NT2/D1 (cell line): Measurements from ENCODE around the gene ANO1.

Source experiments
- DNase-seq: peaks from one replicate; pipeline ENCODE4 v3.0.0-alpha.2; 2011; ENCODE audit warnings: low read depth, low spot score
- H3K27me3 ChIP-seq: 2 replicates; pipeline ENCODE4 v1.6.0; 2011; ENCODE audit warnings: mild to moderate bottlenecking; ENCODE audit not compliant: insufficient read length, insufficient read depth
- H3K36me3 ChIP-seq: 2 replicates; pipeline ENCODE4 v1.6.1; 2011; ENCODE audit warnings: mild to moderate bottlenecking, low read length, mixed read lengths; ENCODE audit not compliant: insufficient read depth, insufficient read length
- H3K4me1 ChIP-seq: 2 replicates; pipeline ENCODE4 v1.5.1; 2011; ENCODE audit not compliant: insufficient read depth, insufficient read length
- H3K4me3 ChIP-seq: 2 replicates; pipeline ENCODE4 v1.5.1; 2011; ENCODE audit warnings: low read depth; ENCODE audit not compliant: insufficient read length
- H3K9ac ChIP-seq: 2 replicates; pipeline ENCODE4 v1.6.0; 2011; ENCODE audit warnings: low read depth; ENCODE audit not compliant: insufficient read length
- H3K9me3 ChIP-seq: 2 replicates; pipeline ENCODE4 v1.5.1; 2011; ENCODE audit warnings: mild to moderate bottlenecking, low read length; ENCODE audit not compliant: insufficient read depth
- SUZ12 ChIP-seq: IDR thresholded peaks from 2 replicates; pipeline ENCODE4 v1.6.1; 2011; ENCODE audit not compliant: insufficient read length, insufficient read depth; ENCODE audit errors: extremely low read depth
- YY1 ChIP-seq: IDR thresholded peaks from 2 replicates; pipeline ENCODE4 v1.6.1; 2011; ENCODE audit not compliant: insufficient read length, insufficient read depth
- ZNF274 ChIP-seq: IDR thresholded peaks from 2 replicates; pipeline ENCODE4 v1.6.1; 2011; ENCODE audit warnings: mild to moderate bottlenecking, low read depth, low read length

The ANO1 gene

DNA sequence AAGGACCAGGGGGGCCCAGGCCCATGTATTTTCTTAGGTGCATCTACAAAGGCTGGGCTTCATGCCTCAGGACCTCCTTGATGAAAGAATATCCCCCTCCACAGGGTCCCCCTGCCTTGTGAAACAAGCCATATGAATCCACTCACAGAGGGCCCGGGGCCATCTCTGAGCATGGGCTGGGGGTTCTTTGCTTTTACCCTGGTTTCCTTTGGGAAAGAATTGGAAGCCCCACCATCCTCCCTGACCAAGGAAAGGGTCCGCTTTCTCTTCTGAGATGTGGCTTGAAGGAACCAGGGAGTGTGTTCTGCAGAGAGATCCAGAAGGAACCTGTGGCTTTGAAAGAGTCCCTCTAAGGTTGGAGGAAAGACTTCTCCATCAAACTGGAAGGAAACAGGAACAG, 9.2 kb upstream of the ANO1 start:
- no peak for TF ChIP-seq ZNF274
- TF ChIP-seq SUZ12, result no peak
- TF ChIP-seq YY1, result no peak
- peaks cover 3% of the 10 kb centered on the region for H3K27me3 ChIP-seq
- no peak for DNase-seq

DNA sequence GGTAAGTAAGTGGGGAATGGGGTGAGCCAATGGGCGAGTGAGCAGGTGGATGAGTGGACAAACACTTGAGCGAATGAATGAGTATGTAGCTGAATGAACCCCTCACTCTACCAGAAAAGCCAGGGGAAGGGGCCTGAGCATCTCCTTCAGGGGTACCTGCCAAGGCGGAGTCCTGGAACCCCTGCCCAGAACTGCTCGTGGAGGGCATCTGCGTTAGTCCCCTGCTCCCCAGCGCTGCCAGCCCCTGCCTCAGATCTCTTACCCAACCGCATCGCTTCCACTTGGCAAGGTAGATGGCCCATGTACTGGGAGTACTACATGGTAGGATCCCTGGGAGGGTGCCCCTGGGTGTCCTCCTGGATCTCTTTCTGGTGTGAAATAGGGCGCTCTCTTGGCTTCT, 7.4 kb upstream of the ANO1 start:
- Histone ChIP-seq H3K36me3 (no peaks in the 10 kb centered on the region), H3K9ac (no peak overlapping the region), H3K4me3 (no peak overlapping the region), H3K9me3 (no peaks in the 10 kb centered on the region), H3K27me3 (peaks cover 15% of the 10 kb centered on the region), H3K4me1 (peaks cover 10% of the 10 kb centered on the region)
- DNase-seq, result no peak
- TF ChIP-seq ZNF274 (no peak), SUZ12 (no peak), YY1 (no peak)

More for the DNA sequence above, 9.2 kb upstream of the ANO1 start:
- H3K4me1 ChIP-seq, result peaks cover 12% of the 10 kb centered on the region
- H3K9me3 ChIP-seq, result no peaks in the 10 kb centered on the region
- no peaks in the 10 kb centered on the region for H3K36me3 ChIP-seq
- no peak overlapping the region for H3K9ac ChIP-seq
- no peak overlapping the region for H3K4me3 ChIP-seq

DNA sequence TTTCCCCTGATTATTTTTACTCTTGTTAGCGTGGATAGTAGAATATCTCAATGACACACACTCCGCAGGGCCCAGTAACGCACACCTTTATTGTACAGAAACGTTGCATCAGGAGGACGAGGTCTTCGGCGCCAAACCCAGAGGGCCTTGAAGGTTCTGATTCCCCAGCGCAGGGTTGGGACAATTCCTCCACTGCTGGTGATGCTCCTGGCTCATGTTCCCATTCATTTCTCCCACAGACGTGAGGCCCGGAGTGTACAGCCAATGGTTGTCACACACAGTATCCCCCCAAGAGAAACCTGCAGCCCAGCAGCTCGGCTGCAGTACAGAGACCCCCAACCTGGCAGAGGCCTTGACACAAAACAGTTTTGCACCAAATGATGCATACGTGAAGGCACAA, 6.1 kb upstream of the ANO1 start:
- peaks cover 28% of the 10 kb centered on the region for H3K27me3 ChIP-seq
- H3K9me3 ChIP-seq, result no peaks in the 10 kb centered on the region
- no peaks in the 10 kb centered on the region for H3K36me3 ChIP-seq
- DNase-seq, result no peak
- H3K4me3 ChIP-seq, result no peak overlapping the region
- TF ChIP-seq SUZ12 (no peak), ZNF274 (no peak), YY1 (no peak)
- peaks cover 7% of the 10 kb centered on the region for H3K4me1 ChIP-seq
- no peak overlapping the region for H3K9ac ChIP-seq

DNA sequence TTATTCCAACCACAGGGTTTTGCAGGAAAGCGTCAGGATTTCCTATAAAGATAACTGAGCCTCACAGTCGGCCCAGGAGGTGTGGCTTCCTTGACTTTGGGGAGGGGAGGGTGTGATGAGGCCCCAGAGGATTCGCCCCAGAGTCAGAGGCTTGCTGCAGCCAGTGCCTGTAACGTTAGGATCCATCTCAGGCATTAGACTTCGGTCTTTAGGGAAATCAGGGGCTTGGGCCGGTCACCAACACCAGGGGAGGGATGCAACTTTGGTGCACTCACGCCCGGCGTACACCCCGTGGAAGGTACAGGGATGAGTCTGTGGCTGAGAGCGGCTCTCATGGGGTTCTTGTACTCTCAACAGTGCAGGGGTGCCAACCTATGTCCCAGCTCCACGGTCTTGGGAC, 5.7 kb upstream of the ANO1 start:
- no peak for TF ChIP-seq YY1
- TF ChIP-seq ZNF274, result no peak
- no peak for TF ChIP-seq SUZ12
- Histone ChIP-seq H3K27me3 (peaks cover 32% of the 10 kb centered on the region), H3K36me3 (no peaks in the 10 kb centered on the region), H3K4me3 (no peak overlapping the region), H3K9ac (no peak overlapping the region), H3K9me3 (no peaks in the 10 kb centered on the region), H3K4me1 (peaks cover 9% of the 10 kb centered on the region)
- DNase-seq, result no peak

DNA sequence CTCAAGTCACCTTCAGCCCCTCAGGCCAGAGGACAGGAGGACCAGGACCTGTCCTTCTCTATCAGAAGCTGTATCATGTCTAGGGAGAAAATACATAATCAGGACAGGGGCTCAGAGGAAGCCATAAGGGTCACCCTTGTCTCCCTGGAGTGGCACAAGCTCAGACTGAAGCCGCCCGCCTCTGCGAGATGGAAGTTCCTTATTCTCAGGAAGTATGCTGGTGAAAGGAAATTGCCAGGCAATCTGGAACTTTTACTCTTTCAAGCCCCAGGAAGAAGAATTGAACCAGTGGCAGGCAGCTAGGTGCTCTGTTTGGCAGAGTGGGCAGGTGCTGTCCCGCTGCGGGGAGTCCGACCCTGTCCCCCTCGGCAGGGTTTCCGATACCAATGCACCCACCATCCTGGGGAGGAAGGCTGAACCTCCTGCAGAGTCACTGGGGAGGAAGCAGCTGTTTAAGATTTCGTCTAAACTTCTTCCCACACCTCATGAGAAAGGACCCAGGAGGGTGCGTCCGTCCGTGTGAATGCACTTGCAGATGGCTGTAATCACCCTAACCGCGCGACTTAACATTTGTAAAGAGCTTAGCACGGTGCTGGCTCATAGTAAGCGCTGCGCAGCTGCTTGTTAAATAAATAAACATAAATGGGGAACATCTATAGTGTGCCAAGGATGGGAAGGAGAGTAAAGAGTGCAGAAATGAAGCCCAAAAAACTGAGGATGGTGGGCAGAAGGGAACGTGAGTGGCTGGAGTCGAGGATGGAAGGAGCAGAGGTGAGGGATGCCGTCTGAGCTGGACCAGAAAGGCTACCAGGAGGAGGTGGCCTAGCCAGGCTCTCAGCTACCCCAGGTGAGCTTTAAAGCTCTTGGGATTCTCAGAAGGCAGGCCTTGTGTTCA, 5.0 kb upstream of the ANO1 start:
- peaks cover 5% of the 10 kb centered on the region for H3K4me1 ChIP-seq
- no peak overlapping the region for H3K4me3 ChIP-seq
- no peaks in the 10 kb centered on the region for H3K36me3 ChIP-seq
- H3K9ac ChIP-seq, result no peak overlapping the region
- peaks cover 39% of the 10 kb centered on the region for H3K27me3 ChIP-seq
- no peaks in the 10 kb centered on the region for H3K9me3 ChIP-seq
- DNase-seq, result no peak
- TF ChIP-seq YY1 (no peak), SUZ12 (no peak), ZNF274 (no peak)

DNA sequence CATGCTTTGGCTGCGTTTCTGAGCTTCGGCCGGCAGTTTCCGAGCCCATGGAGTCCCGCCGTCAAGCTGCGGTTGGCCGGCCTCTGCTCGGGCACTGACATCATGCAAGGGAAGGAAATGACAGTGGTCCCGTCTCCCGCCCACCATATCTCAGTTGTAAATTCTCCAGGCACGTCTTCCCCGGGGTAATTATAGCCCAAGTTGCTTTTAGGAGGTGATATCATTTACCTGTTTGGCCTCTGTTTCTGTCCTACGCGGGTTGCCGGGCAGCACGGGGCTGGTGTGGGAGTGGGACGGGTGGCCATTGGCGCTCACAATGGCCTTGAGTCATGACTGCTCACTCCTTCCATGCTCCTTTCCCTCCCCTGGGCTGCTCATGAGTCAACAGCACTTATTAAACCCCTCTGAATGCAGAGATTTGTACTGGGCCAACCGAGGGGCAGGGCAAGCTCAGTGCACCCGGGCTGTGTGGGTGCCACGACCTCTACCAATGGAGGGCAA, 4.2 kb upstream of the ANO1 start:
- H3K9ac ChIP-seq, result no peak overlapping the region
- H3K36me3 ChIP-seq, result no peaks in the 10 kb centered on the region
- peaks cover 46% of the 10 kb centered on the region for H3K27me3 ChIP-seq
- H3K4me3 ChIP-seq, result no peak overlapping the region
- DNase-seq, result no peak
- H3K9me3 ChIP-seq, result no peaks in the 10 kb centered on the region
- TF ChIP-seq YY1 (no peak), ZNF274 (no peak), SUZ12 (no peak)
- peaks cover 3% of the 10 kb centered on the region for H3K4me1 ChIP-seq

DNA sequence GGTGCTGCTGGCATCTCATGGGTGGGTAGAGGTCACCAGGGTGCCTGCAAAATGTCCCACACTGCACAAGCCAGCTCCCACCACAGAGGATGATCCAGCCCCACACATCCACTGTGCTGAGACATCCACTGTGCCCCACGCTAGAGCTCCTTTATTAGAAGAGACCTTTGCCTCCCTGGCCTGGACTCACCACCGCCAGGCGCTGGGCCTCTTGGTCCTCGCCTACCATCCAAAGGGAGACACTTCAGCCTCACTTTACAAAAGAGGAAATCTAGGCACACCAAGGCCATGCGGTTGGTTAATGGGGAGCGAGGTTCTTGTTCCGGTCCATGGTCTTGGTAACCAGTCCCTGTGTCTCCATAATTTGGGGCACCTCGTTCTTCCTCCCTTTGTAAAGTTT, 3.4 kb upstream of the ANO1 start:
- no peak for TF ChIP-seq YY1
- TF ChIP-seq ZNF274, result no peak
- TF ChIP-seq SUZ12, result no peak
- Histone ChIP-seq H3K27me3 (peaks cover 54% of the 10 kb centered on the region), H3K36me3 (no peaks in the 10 kb centered on the region), H3K4me3 (no peak overlapping the region), H3K9me3 (no peaks in the 10 kb centered on the region), H3K9ac (no peak overlapping the region), H3K4me1 (peaks cover 3% of the 10 kb centered on the region)
- DNase-seq, result no peak
